Peyer's patch (tissue), 4 donors: Measurements from ENCODE around the gene NME7.

ENCODE experiments used
- POLR2A ChIP-seq, 2 donors: fragments of 450-650 bp; IDR thresholded peaks; one replicate each; pipeline ENCODE4 v1.5.1; 2017; ENCODE audit warnings: antibody characterized with exemption in 2 of 2, mild to moderate bottlenecking in 2 of 2, moderate library complexity in 2 of 2
- TF ChIP-seq, protein P1 (sequence below), 6 experiments: fragments of 450-650 bp in 4 of 6; fragments of 200-600 bp in 2 of 6; sonication (generic) in 1 of 6; IDR thresholded peaks; one replicate each; pipeline ENCODE4 v1.5.1; 2017 to 2019; ENCODE audit warnings: antibody characterized with exemption in 6 of 6, mild to moderate bottlenecking in 3 of 6, moderate library complexity in 1 of 6

GRCh38 chr1:169091480-169091941 lies 276.1 kb downstream of the NME7 start:
- TF ChIP-seq, protein P1, sequence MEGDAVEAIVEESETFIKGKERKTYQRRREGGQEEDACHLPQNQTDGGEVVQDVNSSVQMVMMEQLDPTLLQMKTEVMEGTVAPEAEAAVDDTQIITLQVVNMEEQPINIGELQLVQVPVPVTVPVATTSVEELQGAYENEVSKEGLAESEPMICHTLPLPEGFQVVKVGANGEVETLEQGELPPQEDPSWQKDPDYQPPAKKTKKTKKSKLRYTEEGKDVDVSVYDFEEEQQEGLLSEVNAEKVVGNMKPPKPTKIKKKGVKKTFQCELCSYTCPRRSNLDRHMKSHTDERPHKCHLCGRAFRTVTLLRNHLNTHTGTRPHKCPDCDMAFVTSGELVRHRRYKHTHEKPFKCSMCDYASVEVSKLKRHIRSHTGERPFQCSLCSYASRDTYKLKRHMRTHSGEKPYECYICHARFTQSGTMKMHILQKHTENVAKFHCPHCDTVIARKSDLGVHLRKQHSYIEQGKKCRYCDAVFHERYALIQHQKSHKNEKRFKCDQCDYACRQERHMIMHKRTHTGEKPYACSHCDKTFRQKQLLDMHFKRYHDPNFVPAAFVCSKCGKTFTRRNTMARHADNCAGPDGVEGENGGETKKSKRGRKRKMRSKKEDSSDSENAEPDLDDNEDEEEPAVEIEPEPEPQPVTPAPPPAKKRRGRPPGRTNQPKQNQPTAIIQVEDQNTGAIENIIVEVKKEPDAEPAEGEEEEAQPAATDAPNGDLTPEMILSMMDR (IDR thresholded peaks at IDR 0.05), result no peak
- no peak for TF ChIP-seq POLR2A (IDR thresholded peaks at IDR 0.05)
